Measurements from ENCODE around the gene NT5DC1.

DNA sequence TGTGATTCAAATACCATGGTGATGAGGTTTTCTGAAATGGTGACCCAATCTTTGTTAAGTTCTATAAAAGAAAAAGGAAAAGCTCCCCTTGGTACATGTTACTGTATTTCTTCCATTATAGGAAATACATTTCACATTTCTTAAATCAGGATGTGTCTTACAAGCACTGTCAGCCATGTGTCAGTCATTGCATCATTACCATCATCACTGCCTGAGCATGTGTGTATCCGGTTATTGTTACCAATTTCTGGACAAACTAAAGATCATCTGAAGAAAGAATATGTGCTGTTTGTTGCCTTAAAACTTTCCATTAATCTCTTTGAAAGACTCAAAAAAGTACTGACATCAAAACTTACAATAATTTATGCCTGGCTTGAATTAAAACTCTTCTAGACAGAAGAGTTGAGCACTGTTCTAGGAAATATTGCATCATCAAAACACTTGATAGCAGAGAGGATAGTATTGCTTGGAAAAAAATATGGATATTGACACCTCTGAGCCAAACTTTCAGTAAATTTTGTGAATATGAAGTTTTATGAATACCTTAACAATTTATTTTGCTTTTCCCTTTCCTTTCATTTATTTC is 186.2 kb downstream of the NT5DC1 start:
- TF ChIP-seq, protein P1, sequence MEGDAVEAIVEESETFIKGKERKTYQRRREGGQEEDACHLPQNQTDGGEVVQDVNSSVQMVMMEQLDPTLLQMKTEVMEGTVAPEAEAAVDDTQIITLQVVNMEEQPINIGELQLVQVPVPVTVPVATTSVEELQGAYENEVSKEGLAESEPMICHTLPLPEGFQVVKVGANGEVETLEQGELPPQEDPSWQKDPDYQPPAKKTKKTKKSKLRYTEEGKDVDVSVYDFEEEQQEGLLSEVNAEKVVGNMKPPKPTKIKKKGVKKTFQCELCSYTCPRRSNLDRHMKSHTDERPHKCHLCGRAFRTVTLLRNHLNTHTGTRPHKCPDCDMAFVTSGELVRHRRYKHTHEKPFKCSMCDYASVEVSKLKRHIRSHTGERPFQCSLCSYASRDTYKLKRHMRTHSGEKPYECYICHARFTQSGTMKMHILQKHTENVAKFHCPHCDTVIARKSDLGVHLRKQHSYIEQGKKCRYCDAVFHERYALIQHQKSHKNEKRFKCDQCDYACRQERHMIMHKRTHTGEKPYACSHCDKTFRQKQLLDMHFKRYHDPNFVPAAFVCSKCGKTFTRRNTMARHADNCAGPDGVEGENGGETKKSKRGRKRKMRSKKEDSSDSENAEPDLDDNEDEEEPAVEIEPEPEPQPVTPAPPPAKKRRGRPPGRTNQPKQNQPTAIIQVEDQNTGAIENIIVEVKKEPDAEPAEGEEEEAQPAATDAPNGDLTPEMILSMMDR (IDR thresholded peaks at IDR 0.05; ENCODE audit: low read length), result no peak
- TF ChIP-seq EZH2 (optimal IDR thresholded peaks at IDR 0.05; ENCODE audit: low read depth, low read length) (no peak), EZH2phosphoT487 (IDR thresholded peaks at IDR 0.05; ENCODE audit: low read length) (no peak)
